ENCODE measurements around the gene ELMOD3.

DNA sequence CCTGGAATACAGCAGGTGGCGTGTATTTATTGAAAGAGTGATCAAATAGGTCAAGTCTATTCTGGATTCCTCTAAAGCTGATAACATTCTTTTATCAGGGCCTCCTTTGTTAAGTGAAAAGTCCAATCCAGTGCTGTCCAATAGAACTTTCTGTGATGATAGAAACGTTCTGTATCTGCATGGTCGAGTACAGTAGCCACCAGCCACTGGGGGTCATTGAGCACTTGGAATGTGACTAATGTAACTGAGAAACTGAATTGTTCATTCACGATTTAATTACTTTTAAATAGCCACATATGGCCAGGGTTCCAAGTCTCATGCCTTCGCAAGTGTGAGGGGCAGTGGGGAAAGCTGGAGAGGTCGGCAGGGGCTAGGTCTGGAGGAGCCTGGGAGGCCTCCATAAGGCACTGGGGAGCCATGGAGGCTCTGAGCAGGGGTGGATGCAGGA, 84.5 kb downstream of the ELMOD3 start:
- TF ChIP-seq POLR2A (IDR thresholded peaks at IDR 0.05) (no peak), CTCF (IDR thresholded peaks at IDR 0.05 in 8 of 11, conservative IDR thresholded peaks at IDR 0.05 in 3 of 11) (no peak)
